Stimulated activated CD4-positive, alpha-beta T cell treated with anti-CD3 and anti-CD28 coated beads, Interleukin-15, amount 100 ng/mL, for 1 hour (primary cell): ENCODE data around the gene ZNF652.
A peak's percentile ranks its signal among the peaks of the same experiment; 100 is the strongest.
"Not testable (repeated sequence)": the region's sequence is repeated elsewhere in the genome, so short reads cannot be mapped to it uniquely, and the experiment has no call there.

Source experiments
- DNase-seq, 2 donors: peaks; one replicate each; pipeline ENCODE4 v3.0.0-alpha.2; 2020; ENCODE audit warnings: low read depth in 1 of 2, low spot score in 1 of 2

ZNF652 gene

DNA sequence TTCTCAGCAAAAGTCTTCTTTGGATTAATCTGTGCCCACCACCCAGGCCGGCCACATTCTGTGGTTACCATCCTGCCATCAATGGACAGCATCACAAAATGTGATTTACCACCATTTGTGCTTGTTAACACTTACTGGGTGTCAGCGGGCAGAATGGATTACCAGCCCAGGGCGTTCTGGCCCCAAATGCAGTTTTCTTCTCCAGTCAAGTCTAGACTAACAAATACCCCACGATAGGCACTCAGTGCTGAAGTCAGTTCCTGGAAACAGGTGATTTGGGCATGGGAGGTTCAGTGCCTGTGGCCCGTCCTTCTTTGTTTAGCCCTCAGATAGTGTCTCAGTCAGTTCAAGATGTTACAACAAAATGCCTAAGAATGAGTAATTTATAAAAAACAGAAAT is 92.7 kb downstream of the ZNF652 start:
- no peak for DNase-seq

DNA sequence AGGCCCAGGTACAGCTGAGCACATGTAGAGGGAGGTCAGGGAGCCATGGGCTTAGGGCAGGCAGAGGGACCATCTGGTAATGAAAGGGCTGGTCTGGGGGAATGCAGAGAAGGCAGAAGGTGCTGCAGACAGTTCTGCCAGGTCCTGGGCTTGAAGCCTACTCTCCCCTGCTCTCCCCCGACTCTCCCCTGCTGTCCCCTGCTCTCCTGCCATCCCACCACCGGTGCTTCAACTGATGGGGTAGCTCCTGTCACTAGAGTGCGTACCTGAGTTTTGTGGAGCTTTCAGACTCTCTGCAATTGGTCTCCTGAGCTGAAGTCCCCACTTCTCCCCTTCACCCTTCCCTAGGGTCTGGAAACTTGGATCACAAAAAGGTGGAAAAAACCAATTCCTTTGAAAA is 94.1 kb downstream of the ZNF652 start:
- DNase-seq = no peak

DNA sequence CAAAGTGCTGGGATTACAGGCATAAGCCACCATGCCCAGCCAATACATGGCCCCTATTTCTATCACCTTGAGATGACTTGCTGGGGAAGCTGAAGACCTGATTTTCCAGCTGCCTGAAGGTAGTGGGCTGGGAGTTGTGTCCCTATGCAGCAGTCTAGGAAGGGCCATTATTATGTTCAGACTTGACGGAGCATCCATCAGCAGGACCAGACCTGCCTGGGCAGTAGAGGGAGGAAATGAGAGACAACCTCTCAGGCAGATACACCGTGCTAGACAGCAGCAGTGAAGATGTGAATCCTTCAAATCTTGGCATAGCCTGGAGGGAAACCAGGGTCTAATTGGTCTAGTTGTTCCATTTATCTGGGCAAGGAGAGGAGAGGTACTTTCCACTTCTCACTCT is 95.8 kb downstream of the ZNF652 start:
- no peak for DNase-seq

DNA sequence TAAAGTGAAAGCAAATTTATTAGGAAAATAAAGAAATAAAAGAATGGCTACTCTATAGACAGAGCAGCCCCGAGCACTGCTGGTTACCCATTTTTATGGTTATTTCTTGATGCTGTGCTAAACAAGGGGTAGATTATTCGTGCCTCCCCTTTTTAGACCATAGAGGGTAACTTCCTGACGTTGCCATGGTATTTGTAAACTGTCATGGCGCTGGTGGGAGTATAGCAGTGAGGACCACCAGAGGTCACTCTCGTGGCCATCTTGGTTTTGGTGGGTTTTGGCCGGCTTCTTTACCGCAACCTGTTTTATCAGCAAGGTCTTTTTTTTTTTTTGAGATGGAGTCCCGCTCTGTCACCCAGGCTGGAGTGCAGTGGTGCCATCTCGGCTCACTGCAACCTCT is 100.5 kb downstream of the ZNF652 start:
- DNase-seq = not testable (repeated sequence)

DNA sequence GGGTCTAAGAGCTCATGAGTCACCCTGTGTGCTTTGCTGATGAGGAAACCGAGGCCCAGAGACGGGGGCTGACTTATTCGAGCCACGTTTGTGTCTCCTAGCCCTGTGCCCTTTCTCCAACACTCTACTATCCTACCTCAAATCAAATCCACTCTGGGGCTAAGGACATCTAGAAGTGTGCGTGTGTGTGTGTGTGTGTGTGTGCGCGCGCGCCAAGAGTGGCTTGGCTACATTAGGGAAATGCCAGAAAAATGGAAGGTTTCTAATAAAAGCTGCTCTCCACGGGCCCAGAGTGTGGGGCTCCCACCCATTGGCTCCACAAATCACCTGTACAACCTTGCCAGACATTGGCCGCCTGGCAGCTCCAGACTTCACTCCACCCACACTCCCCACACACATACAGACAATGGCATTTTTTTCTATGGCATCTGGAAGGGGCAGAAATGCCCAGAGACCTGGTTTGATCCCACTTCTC is 101.2 kb downstream of the ZNF652 start:
- DNase-seq = no peak

DNA sequence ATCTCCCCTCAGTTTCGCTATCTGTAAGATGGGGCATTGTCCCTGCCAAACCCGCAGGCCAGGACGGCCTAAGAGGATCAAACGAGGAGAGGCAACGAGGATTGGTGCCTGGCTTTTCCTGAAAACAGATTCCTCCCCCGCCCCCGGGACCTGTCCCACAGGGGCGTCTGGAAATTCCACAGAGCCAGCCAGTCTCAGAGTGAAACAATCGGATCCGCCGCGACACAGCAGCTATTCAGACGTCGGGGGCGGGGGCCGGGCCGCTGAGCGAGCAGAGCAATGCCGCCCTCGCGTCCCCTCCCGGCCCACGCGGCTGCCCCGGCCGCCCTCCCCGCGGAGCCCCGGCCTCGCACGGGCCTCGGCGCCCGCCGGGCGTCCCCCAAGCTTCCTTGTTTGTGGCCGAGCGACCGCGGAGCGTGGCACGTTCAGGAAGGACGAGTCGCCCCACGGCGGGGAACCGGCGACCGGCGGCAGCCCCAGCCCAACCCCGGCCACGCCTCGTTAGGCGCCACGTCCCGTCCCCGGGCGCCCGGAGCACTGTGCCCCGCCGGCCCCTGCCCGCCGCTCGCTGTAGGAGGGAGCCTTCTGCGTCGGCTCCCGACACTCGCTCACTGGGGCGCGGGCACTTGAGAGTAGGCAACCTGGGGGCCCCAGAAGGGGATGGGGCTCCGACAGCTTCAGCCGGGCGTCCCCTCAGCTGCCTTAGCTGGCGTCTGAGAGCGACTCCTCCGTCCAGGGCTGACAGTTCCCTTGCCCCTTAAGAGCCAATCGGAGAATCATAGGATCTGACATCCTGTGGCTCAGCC is 101.8 kb downstream of the ZNF652 start:
- peak; percentile 11 to 56 for DNase-seq

DNA sequence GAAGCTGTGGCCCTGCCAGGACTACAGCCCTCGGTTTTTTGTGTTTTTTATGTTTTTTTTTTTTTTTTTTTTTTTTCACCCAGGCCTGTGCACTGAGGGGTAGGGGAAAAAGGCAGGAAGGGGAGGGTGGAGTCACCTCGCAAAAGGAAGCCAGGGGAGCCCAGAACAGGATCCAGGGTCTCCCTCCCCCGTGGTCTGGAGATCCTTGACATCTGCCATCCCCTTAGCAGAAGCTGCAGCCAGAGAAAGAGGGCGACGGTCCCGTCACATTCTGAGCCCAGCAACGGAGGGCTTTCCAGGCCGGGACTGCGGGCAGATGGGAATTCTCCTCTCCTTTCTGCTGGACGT is 102.4 kb downstream of the ZNF652 start:
- no peak for DNase-seq

DNA sequence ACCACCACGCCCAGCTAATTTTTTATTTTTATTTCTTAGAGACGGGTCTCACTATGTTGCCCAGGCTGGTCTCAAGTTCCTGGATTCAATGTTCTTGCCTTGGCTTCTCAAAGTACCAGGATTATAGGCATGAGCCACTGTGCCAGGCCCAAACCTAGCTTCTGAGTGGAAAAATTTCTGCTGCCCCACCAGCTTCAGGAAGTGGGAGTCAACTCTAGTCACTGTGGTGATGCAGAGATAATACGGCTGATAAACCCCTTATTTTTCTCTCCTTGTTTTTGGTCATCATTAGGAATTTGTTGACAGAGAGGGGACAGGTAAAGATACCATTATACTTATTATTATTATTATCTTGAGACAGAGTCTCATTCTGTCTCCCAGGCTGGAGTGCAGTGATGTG is 103.7 kb downstream of the ZNF652 start:
- DNase-seq = no peak

DNA sequence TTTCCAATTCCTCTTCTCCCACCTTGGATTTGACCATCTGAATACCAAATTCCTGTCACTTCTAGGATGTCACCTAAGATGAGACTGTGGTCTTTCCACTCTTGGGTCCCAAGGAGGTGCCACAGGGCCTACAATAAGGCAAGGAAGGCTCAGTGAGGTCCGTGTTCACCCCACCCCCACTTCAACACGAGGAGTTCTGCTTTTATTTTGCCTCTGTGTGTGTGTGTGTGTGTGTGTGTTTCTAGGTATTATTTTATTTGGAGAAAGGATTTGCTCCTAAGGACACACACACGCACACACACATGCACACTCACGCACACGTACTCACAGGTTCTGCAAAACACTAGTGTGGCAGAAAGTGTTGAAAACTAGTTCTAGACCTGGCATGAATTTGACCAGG is 106.9 kb downstream of the ZNF652 start:
- DNase-seq = no peak

DNA sequence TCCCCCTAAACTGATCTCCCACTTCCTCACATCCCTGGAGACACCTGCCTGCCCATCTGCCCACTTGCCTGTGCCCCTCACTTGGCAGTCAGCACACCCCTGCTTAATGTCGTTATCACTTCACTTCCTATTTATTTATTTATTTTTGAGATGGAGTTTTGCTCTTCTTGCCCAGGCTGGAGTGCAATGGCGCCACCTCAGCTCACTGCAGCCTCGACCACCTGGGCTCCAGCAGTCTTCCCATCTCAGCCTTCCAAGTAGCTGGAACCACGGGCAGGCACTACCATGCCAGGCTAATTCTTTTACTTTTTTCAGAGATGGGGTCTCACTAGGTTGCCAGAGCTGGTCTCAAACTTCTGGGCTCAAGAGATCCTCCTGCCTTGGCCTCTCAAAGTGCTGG is 108.0 kb downstream of the ZNF652 start:
- no peak for DNase-seq

DNA sequence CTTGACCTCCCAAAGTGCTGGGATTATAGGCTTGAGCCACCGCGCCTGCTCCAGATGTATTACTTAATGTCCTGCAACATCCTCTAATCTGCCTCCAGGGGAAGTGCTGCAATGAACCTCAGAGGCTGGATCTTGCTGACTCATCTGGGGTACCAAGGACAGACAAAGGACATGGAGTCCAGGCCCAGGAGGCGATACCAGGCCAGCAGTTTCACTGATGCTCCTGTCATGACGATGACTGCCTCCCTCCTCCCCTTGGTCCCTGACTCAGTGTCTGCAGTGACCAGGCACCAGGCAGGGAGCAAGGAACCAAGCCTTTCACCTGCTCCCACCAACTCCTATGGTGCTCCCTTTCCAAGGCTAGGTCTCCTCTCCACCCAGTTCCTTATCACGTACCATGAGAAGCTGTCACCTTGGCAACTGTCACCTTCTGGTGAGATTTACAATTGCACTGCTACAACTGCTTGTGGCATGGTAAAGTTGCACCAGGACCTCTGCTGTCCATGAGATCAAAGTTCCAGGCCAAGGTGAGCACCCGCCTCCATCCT is 109.8 kb downstream of the ZNF652 start:
- no peak for DNase-seq

DNA sequence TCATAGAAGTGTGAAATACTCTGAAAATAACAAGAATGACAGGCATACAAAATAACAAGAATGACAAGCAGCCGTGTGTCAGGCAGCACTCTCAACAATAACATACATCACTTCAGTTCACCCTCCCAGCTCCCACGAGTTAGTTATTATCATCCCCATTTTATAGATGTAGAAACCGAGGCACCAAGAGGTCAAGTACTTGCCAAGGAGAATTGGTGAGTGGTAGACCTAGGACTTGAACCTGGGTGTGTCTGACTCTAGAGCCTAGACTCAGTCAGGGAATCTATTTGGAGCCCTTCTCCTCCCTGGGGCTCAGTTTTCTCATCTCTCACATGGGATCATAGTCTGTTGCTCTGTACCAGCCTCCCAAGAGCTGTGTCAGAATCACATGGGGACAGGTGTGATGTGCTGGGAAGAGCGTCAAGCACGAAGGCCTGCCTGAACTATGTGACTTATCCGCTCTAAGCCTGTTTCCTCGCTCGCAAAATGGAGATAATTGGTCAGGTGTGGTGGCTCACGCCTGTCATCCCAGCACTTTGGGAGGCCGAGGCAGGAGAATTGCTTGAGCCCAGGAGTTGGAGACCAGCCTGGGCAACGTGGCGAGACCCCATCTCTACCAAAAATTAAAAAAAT is 112.0 kb downstream of the ZNF652 start:
- DNase-seq = no peak

DNA sequence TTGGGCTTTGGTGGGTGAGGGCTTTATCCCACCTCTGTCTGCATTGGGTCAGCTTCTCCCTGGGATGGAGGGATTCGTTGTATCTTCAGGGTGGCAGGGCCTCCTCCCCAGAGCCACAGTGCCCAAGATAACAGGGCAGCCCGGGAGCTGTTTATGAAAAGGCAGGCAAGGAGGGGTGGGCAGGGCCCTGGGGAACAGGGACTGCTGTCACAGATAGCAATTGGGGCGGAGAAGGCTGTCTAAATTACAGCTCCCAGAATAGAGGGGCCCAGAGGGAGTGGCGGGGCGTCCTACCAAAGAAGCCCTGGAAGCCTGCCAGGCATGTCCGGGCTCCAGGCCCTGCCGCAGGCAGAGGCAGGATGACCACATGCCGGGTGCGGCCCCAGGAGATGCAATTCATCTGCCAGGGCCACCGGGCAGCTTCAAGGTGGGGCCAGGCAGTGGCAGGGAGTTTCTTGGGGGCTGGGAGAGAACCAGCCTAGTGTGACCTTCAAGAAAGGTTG is 112.7 kb downstream of the ZNF652 start:
- no peak for DNase-seq

DNA sequence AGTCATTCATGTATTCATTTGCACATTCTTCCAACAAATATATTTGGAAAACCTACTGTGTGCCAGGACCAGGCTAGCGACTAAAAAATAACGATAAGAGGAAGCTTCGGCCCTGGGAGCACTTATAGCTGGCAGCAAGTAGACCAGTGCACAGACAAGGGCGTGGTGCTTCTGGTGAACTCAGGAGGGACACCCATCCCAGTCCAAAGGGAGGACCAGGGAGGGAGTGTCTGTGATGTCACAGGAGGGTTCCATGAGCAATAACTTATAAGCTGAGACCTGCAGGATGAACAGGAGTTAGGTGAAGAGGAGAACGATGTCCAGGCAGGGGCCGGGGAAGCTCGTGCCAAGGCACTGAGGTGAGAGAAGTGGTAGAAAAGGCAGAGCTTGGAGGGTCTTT is 114.1 kb downstream of the ZNF652 start:
- DNase-seq = no peak

DNA sequence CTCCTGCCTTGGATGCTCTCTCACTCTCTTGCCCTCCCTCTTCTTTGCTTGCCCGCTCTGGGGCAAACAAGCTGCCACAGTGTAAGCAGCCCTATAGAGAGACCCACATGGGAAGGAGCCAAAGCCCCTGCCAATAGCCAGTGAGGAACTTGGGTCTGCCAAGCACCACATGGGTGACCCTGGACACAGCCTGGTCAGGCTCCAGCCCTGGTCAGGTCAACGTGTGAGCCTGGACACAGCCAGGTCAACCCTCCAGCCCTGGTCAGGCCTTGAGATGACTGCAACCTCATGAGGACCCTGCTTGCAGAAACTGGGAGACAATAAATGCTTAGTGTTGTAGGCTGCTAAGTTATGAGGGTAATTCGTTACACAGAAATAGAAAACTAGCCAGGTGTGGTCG is 117.2 kb downstream of the ZNF652 start:
- DNase-seq = no peak
